Neuronal stem cell (in vitro differentiated cells): ENCODE data around the gene KRTAP1-1.
"Not testable (repeated sequence)": the region's sequence is repeated elsewhere in the genome, so short reads cannot be mapped to it uniquely, and the experiment has no call there.

Experiments
- DNase-seq: peaks from one replicate; pipeline ENCODE4 v3.0.0-alpha.2; 2013; ENCODE audit warnings: low spot score
- H2AFZ ChIP-seq: one replicate; pipeline ENCODE4 v1.6.1; 2013; ENCODE audit warnings: mild to moderate bottlenecking, low read length, inconsistent platforms
- H2AK5ac ChIP-seq: 2 replicates; pipeline ENCODE4 v1.6.1; 2013; ENCODE audit warnings: low read depth, mild to moderate bottlenecking, inconsistent platforms, low read length, moderate library complexity, mixed read lengths
- H2BK120ac ChIP-seq: 2 replicates; pipeline ENCODE4 v1.6.1; 2013; ENCODE audit warnings: low read depth, mild to moderate bottlenecking, inconsistent platforms, low read length, moderate library complexity, mixed read lengths
- H2BK12ac ChIP-seq: one replicate; pipeline ENCODE4 v1.6.1; 2013; ENCODE audit warnings: low read length, inconsistent platforms
- H2BK15ac ChIP-seq: 2 replicates; pipeline ENCODE4 v1.6.1; 2013; ENCODE audit warnings: mild to moderate bottlenecking, low read length, inconsistent platforms, mixed read lengths
- H2BK5ac ChIP-seq: one replicate; pipeline ENCODE4 v1.6.1; 2013; ENCODE audit warnings: inconsistent platforms, mild to moderate bottlenecking, low read length, moderate library complexity
- H3K14ac ChIP-seq: one replicate; pipeline ENCODE4 v1.6.1; 2013; ENCODE audit warnings: low read length, inconsistent platforms
- H3K18ac ChIP-seq: 2 replicates; pipeline ENCODE4 v1.6.1; 2013; ENCODE audit warnings: low read length, inconsistent platforms
- H3K23ac ChIP-seq: 2 replicates; pipeline ENCODE4 v1.6.1; 2013; ENCODE audit warnings: low read depth, mild to moderate bottlenecking, mixed read lengths, low read length, inconsistent platforms; ENCODE audit not compliant: poor library complexity
- H3K27ac ChIP-seq: replicated peaks from 3 replicates; pipeline ENCODE4 v1.5.1; 2013; ENCODE audit warnings: low read length, inconsistent platforms
- H3K27me3 ChIP-seq, 3 experiments: 2 replicates each; pipeline ENCODE4 v1.6.1; 2013; ENCODE audit warnings: low read length in 3 of 3, mild to moderate bottlenecking in 2 of 3, inconsistent platforms in 1 of 3, low read depth in 1 of 3, mixed read lengths in 1 of 3, moderate library complexity in 1 of 3; ENCODE audit not compliant: control insufficient read depth in 3 of 3, insufficient read depth in 3 of 3
- H3K36me3 ChIP-seq, 2 donors: replicated peaks in 1 of 2; 2 replicates each; pipeline ENCODE4 v1.6.1; 2013; ENCODE audit warnings: low read length in 2 of 2; ENCODE audit not compliant: control insufficient read depth in 2 of 2, insufficient read depth in 2 of 2
- H3K4ac ChIP-seq: 2 replicates; pipeline ENCODE4 v1.6.1; 2013; ENCODE audit warnings: inconsistent platforms, mild to moderate bottlenecking, low read length, moderate library complexity
- H3K4me1 ChIP-seq, 2 donors: 1 replicate in 1 of 2; 2 replicates in 1 of 2; pipeline ENCODE4 v1.6.1; 2013; ENCODE audit warnings: low read length in 2 of 2, low read depth in 1 of 2; ENCODE audit not compliant: control insufficient read depth in 2 of 2, insufficient read depth in 1 of 2
- H3K4me2 ChIP-seq: one replicate; pipeline ENCODE4 v1.6.1; 2013; ENCODE audit warnings: mild to moderate bottlenecking, low read length, inconsistent platforms; ENCODE audit not compliant: insufficient read depth, poor library complexity, severe bottlenecking
- H3K4me3 ChIP-seq, 2 donors: 2 replicates each; pipeline ENCODE4 v1.5.1; 2013; ENCODE audit warnings: low read length in 2 of 2, mild to moderate bottlenecking in 2 of 2, inconsistent platforms in 1 of 2, moderate library complexity in 1 of 2
- H3K79me1 ChIP-seq: one replicate; pipeline ENCODE4 v1.6.1; 2013; ENCODE audit warnings: low read depth, mild to moderate bottlenecking, inconsistent platforms, low read length, moderate library complexity
- H3K9ac ChIP-seq: one replicate; pipeline ENCODE4 v1.6.1; 2013; ENCODE audit warnings: mild to moderate bottlenecking, low read depth, low read length, inconsistent platforms; ENCODE audit not compliant: poor library complexity
- H3K9me3 ChIP-seq, 2 donors: replicated peaks in 1 of 2; 2 replicates each; pipeline versions ENCODE3 to v1.6.1; 2013; ENCODE audit warnings: low read length in 2 of 2, mild to moderate bottlenecking in 2 of 2, inconsistent platforms in 1 of 2, low read depth in 1 of 2, mixed read lengths in 1 of 2, moderate library complexity in 1 of 2; ENCODE audit not compliant: control insufficient read depth in 2 of 2, insufficient read depth in 1 of 2
- H4K8ac ChIP-seq: one replicate; pipeline ENCODE4 v1.6.1; 2013; ENCODE audit warnings: low read depth, mild to moderate bottlenecking, inconsistent platforms, low read length, moderate library complexity
- H4K91ac ChIP-seq: one replicate; pipeline ENCODE4 v1.6.1; 2013; ENCODE audit warnings: low read length, low read depth, mild to moderate bottlenecking, inconsistent platforms; ENCODE audit not compliant: poor library complexity
- WGBS, 2 donors: extraction: QIAGEN DNeasy Blood & Tissue Kit; methylation state at CpG; one replicate each; pipeline ENCODE4 v1.1.7; 2013; ENCODE audit warnings: missing lambda C conversion rate in 2 of 2, mixed read lengths in 1 of 2; ENCODE audit not compliant: insufficient read length in 2 of 2, insufficient replicate concordance in 1 of 2; ENCODE audit errors: extremely low coverage in 2 of 2; 5-methylcytosine and 5-hydroxymethylcytosine counted together

The KRTAP1-1 gene

DNA sequence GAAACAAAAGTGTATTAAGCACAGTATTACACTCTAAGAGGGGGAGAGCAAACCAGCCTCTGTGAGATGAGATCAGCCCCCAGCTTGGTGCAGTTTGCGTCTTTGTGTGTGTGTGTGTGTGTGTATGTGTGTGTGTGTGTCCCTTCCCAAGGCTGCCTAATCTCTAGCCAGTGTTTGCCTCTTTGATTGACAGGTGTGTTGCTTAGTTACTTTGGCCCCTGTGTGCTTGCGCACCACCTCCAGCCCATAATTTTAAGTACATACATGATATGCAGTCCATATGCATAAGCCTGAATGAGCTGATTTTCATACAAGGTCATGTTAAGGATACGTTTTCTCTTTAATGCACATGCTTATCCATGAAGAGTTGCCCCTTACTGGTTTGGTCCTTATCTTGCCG lies 39.5 kb downstream of the KRTAP1-1 start:
- Histone ChIP-seq H2AFZ (no peak overlapping the region), H3K9me3 (peaks cover 0 to 3% of the 10 kb centered on the region in 2 donors), H2BK120ac (no peak overlapping the region), H3K4ac (no peak overlapping the region), H3K36me3 (no peaks in the 10 kb centered on the region), H4K8ac (no peak overlapping the region), H3K4me3 (no peak overlapping the region), H2AK5ac (no peak overlapping the region), H3K27ac (no peak overlapping the region), H3K27me3 (peaks cover 0 to 3% (median 0%) of the 10 kb centered on the region in 3 experiments), H3K14ac (no peak overlapping the region), H2BK15ac (no peak overlapping the region), H2BK5ac (no peak overlapping the region), H3K9ac (no peak overlapping the region), H4K91ac (no peak overlapping the region), H3K23ac (no peak overlapping the region), H2BK12ac (no peak overlapping the region), H3K18ac (no peak overlapping the region), H3K4me1 (peaks cover 0 to 4% of the 10 kb centered on the region in 2 donors), H3K4me2 (no peak overlapping the region), H3K79me1 (no peaks in the 10 kb centered on the region)
- no CpG with 5 or more reads among the region's 4 CpGs for WGBS, 2 donors
- no peak for DNase-seq

DNA sequence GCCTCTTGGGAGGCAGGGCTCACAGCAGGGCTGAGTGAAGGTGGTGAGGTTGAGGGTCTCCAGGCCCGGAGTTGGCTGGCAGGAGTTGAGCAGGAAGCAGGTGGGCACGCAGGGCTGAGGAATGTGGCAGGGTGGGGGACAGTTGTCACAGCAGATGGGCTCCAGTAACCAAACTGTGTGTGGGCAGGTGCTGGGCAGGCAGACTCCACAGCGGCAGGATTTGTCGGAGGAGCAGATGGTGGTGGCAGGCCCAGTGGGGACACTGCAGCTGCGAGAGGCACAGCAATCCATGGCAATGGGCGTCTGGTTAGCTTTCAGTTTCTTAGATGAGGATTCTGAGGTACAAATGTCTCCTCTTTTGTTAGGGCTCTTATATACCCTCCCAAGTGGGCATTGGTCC lies 41.7 kb downstream of the KRTAP1-1 start, which contains the start of gene KRTAP3-2:
Gene KRTAP3-2 (minus strand): TSS at position 344 of the 400 bp plus-strand sequence. CDS start 53 bp downstream, at position 291.
- not testable (repeated sequence) for H3K14ac ChIP-seq, H2AK5ac ChIP-seq, H3K4me2 ChIP-seq, H3K4me1 ChIP-seq, H3K23ac ChIP-seq, H3K9ac ChIP-seq, H3K18ac ChIP-seq, DNase-seq, H4K91ac ChIP-seq, H2BK15ac ChIP-seq, H3K79me1 ChIP-seq, H3K27me3 ChIP-seq, H3K36me3 ChIP-seq, H2BK5ac ChIP-seq, H3K4ac ChIP-seq, H2AFZ ChIP-seq, H3K9me3 ChIP-seq, H3K27ac ChIP-seq, H2BK120ac ChIP-seq
- H4K8ac ChIP-seq = peak within 1 kb of the TSS; percentile 82
- H2BK12ac ChIP-seq = peak within 1 kb of the TSS; percentile 14
- peak within 1 kb of the TSS in 1 of 2 donors; percentile 67 for H3K4me3 ChIP-seq
- WGBS, 2 donors = no CpG with 5 or more reads among the region's 6 CpGs

DNA sequence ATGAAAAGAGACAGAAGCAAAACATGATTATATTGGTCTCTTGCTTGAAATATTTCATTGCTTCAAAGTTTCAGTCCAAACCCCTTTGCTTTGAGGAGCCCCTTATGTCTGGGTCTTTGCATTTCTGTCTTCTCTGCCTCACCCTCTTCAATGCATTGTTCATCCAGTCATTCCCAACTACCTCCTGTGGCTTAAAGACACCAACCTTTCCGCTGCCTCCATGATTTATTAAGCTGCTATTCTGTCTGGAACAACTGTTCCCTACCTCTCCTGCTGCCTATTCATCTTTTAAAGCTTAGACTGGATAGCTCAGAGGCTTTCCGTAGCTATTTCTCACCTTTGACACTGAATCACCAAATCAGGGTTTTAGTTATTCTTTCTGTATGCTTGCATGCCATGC lies 43.9 kb downstream of the KRTAP1-1 start:
- no CpG with 5 or more reads among the region's 2 CpGs for whole genome bisulfite sequencing, 2 donors
- H2BK15ac ChIP-seq = no peak overlapping the region
- no peak overlapping the region for H3K4me3 ChIP-seq
- no peak overlapping the region for H3K18ac ChIP-seq
- no peak overlapping the region for H2BK5ac ChIP-seq
- H2BK12ac ChIP-seq = no peak overlapping the region
- H3K23ac ChIP-seq = no peak overlapping the region
- no peak overlapping the region for H3K9ac ChIP-seq
- H3K36me3 ChIP-seq = no peaks in the 10 kb centered on the region
- no peaks in the 10 kb centered on the region for H3K79me1 ChIP-seq
- H3K4ac ChIP-seq = no peak overlapping the region
- H3K27ac ChIP-seq = no peak overlapping the region
- no peaks in the 10 kb centered on the region for H3K9me3 ChIP-seq
- H3K27me3 ChIP-seq = peaks cover 0 to 3% (median 0%) of the 10 kb centered on the region in 3 experiments
- no peak overlapping the region for H3K4me2 ChIP-seq
- no peak overlapping the region for H4K8ac ChIP-seq
- DNase-seq = no peak
- H4K91ac ChIP-seq = no peak overlapping the region
- no peak overlapping the region for H2BK120ac ChIP-seq
- no peak overlapping the region for H3K14ac ChIP-seq
- no peak overlapping the region for H2AFZ ChIP-seq
- H2AK5ac ChIP-seq = no peak overlapping the region
- H3K4me1 ChIP-seq = peaks cover 0 to 2% of the 10 kb centered on the region in 2 donors

DNA sequence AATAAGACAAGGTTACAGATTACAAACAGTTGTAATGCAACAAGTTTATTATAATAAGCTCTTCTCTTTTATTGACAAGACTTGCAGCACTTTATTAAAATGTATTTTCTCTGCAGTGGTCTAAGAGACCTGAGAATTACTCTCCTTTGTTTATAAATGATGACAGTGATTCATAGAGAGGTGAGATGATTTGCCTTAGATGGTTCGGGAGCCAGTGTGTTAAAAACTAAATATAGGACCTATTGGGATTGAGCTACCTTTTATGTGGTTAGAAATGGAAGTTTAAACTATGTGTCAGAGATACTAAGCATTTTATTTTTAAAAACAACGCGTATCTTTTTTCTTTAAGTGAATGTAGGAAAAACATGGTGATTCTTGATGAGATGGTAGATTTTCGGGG lies 44.4 kb downstream of the KRTAP1-1 start:
- Histone ChIP-seq H3K79me1 (no peaks in the 10 kb centered on the region), H3K4me1 (peaks cover 0 to 2% of the 10 kb centered on the region in 2 donors), H3K4ac (no peak overlapping the region), H4K91ac (no peak overlapping the region), H3K18ac (no peak overlapping the region), H4K8ac (no peak overlapping the region), H3K23ac (no peak overlapping the region), H3K36me3 (no peaks in the 10 kb centered on the region), H2AFZ (no peak overlapping the region), H2BK5ac (no peak overlapping the region), H3K27ac (no peak overlapping the region), H3K27me3 (peaks cover 0 to 3% (median 0%) of the 10 kb centered on the region in 3 experiments), H3K9ac (no peak overlapping the region), H3K9me3 (no peaks in the 10 kb centered on the region), H2BK120ac (no peak overlapping the region), H2BK15ac (no peak overlapping the region), H3K4me2 (no peak overlapping the region), H2BK12ac (no peak overlapping the region), H3K14ac (no peak overlapping the region), H2AK5ac (no peak overlapping the region), H3K4me3 (no peak overlapping the region)
- DNase-seq = no peak
- no CpG with 5 or more reads among the region's 4 CpGs for WGBS, 2 donors
